ENCODE data around the gene METTL1.

Gene METTL1

GRCh38 chr12:57793920-57794319 is 22.0 kb upstream of the METTL1 start:
- Histone ChIP-seq H3K27me3 (ENCODE audit: insufficient read depth, low read length, poor library complexity) (no peaks in the 10 kb centered on the region), H3K36me3 (ENCODE audit: insufficient read depth, low read length) (peaks cover 85% of the 10 kb centered on the region)
- DNase-seq, result no peak

GRCh38 chr12:57783861-57784260 is 12.0 kb upstream of the METTL1 start:
- Histone ChIP-seq H3K9ac (ENCODE audit: low read depth, low read length) (0 out of 2 replicates have a peak overlapping the region, but pooled peaks have one; percentile 74), H3K79me2 (ENCODE audit: insufficient read depth, low read length) (peaks cover 22% of the 10 kb centered on the region), H3K27me3 (ENCODE audit: insufficient read depth, low read length, poor library complexity) (no peaks in the 10 kb centered on the region), H3K36me3 (ENCODE audit: insufficient read depth, low read length) (peaks cover 53% of the 10 kb centered on the region), H3K4me3 (ENCODE audit: low read depth in 1 of 2, low read length in 2 of 2) (peak overlapping the region in 1 of 2 experiments; percentile 88; a peak in 2 of 4 replicates), H3K4me2 (ENCODE audit: insufficient read depth, low read length) (peak overlapping the region; percentile 72), H4K20me1 (ENCODE audit: insufficient read depth, low read length) (no peaks in the 10 kb centered on the region; the same call in 1 of the 2 replicates), H3K9me3 (ENCODE audit: insufficient read depth, low read length, severe bottlenecking) (no peaks in the 10 kb centered on the region), H3K4me1 (ENCODE audit: insufficient read depth, low read length) (peaks cover 35% of the 10 kb centered on the region), H3K27ac (ENCODE audit: low read length) (no peak overlapping the region), H2AFZ (ENCODE audit: low read depth, low read length) (no peak overlapping the region)
- DNase-seq (no peak), ATAC-seq (ENCODE audit: insufficient read depth, low read depth) (no peak)
- no peak for TF ChIP-seq CTCF (IDR thresholded peaks at IDR 0.05; ENCODE audit: borderline replicate concordance, extremely low read depth, low read length, poor library complexity, severe bottlenecking)
- TF ChIP-seq EZH2 (IDR thresholded peaks at IDR 0.05; ENCODE audit: borderline replicate concordance, low read depth, low read length, severe bottlenecking), result no peak

More at GRCh38 chr12:57793920-57794319, 22.0 kb upstream of the METTL1 start:
- Histone ChIP-seq H3K4me2 (ENCODE audit: insufficient read depth, low read length) (no peak overlapping the region), H3K4me1 (ENCODE audit: insufficient read depth, low read length) (no peaks in the 10 kb centered on the region), H3K79me2 (ENCODE audit: insufficient read depth, low read length) (no peaks in the 10 kb centered on the region), H2AFZ (ENCODE audit: low read depth, low read length) (no peak overlapping the region), H4K20me1 (ENCODE audit: insufficient read depth, low read length) (no peaks in the 10 kb centered on the region; the same call in 1 of the 2 replicates), H3K9ac (ENCODE audit: low read depth, low read length) (no peak overlapping the region), H3K4me3 (ENCODE audit: low read depth in 1 of 2, low read length in 2 of 2) (no peak overlapping the region), H3K27ac (ENCODE audit: low read length) (no peak overlapping the region), H3K9me3 (ENCODE audit: insufficient read depth, low read length, severe bottlenecking) (no peaks in the 10 kb centered on the region)
- no peak for ATAC-seq (ENCODE audit: insufficient read depth, low read depth)
- no peak for TF ChIP-seq CTCF (IDR thresholded peaks at IDR 0.05; ENCODE audit: borderline replicate concordance, extremely low read depth, low read length, poor library complexity, severe bottlenecking)
- no peak for TF ChIP-seq EZH2 (IDR thresholded peaks at IDR 0.05; ENCODE audit: borderline replicate concordance, low read depth, low read length, severe bottlenecking)

GRCh38 chr12:57783466-57783801 is 11.5 kb upstream of the METTL1 start:
- no peaks in the 10 kb centered on the region for H3K27me3 ChIP-seq (ENCODE audit: insufficient read depth, low read length, poor library complexity)
- H3K9me3 ChIP-seq (ENCODE audit: insufficient read depth, low read length, severe bottlenecking), result no peaks in the 10 kb centered on the region
- TF ChIP-seq CTCF (IDR thresholded peaks at IDR 0.05; ENCODE audit: borderline replicate concordance, extremely low read depth, low read length, poor library complexity, severe bottlenecking), result no peak
- no peak for TF ChIP-seq EZH2 (IDR thresholded peaks at IDR 0.05; ENCODE audit: borderline replicate concordance, low read depth, low read length, severe bottlenecking)
- peak overlapping the region; percentile 72 for H3K4me2 ChIP-seq (ENCODE audit: insufficient read depth, low read length)
- H4K20me1 ChIP-seq (ENCODE audit: insufficient read depth, low read length), result no peaks in the 10 kb centered on the region; the same call in 1 of the 2 replicates
- H3K9ac ChIP-seq (ENCODE audit: low read depth, low read length), result peak overlapping the region; percentile 74
- peaks cover 22% of the 10 kb centered on the region for H3K79me2 ChIP-seq (ENCODE audit: insufficient read depth, low read length)
- DNase-seq (no peak), ATAC-seq (ENCODE audit: insufficient read depth, low read depth) (no peak)
- peak overlapping the region; percentile 80; the same call in 1 of the 2 replicates for H3K27ac ChIP-seq (ENCODE audit: low read length)
- no peak overlapping the region for H2AFZ ChIP-seq (ENCODE audit: low read depth, low read length)
- peak overlapping the region; percentile 87 to 88; a peak in 3 of 4 replicates for H3K4me3 ChIP-seq (ENCODE audit: low read depth in 1 of 2, low read length in 2 of 2)
- peaks cover 35% of the 10 kb centered on the region for H3K4me1 ChIP-seq (ENCODE audit: insufficient read depth, low read length)
- peaks cover 49% of the 10 kb centered on the region for H3K36me3 ChIP-seq (ENCODE audit: insufficient read depth, low read length)
